Astrocyte (in vitro differentiated cells and primary cell): ENCODE data around the gene ACHE. TPM values are rescaled to one million over a fixed set of nuclear protein-coding genes. Genes with fewer than 3 reads are reported as not detected.

Experiments
- DNase-seq: peaks from one replicate; pipeline ENCODE4 v3.0.0-alpha.2; 2010; ENCODE audit warnings: low read depth
- FAIRE-seq: peaks from 2 replicates; lab custom pipeline; 2011; peaks lifted over from hg19 to GRCh38; lab: Jason Lieb, UNC
- H2AFZ ChIP-seq: 2 replicates; pipeline ENCODE4 v1.6.0; 2012; ENCODE audit warnings: low read depth, low read length, inconsistent platforms
- H3K27ac ChIP-seq: 2 replicates; pipeline ENCODE4 v1.5.1; 2011; ENCODE audit warnings: low read depth, low read length, inconsistent platforms
- H3K27me3 ChIP-seq: 2 replicates; pipeline ENCODE4 v1.6.0; 2011; ENCODE audit warnings: low read length, inconsistent platforms; ENCODE audit not compliant: insufficient read depth
- H3K36me3 ChIP-seq: 2 replicates; pipeline ENCODE4 v1.5.1; 2011; ENCODE audit warnings: low read length, inconsistent platforms; ENCODE audit not compliant: insufficient read depth
- H3K4me1 ChIP-seq: 2 replicates; pipeline ENCODE4 v1.5.1; 2011; ENCODE audit warnings: low read length, inconsistent platforms; ENCODE audit not compliant: insufficient read depth
- H3K4me2 ChIP-seq: 2 replicates; pipeline ENCODE4 v1.6.0; 2012; ENCODE audit warnings: low read length, inconsistent platforms
- H3K4me3 ChIP-seq: 2 replicates; pipeline ENCODE4 v1.5.1; 2011; ENCODE audit warnings: low read depth, mild to moderate bottlenecking, low read length, inconsistent platforms; ENCODE audit not compliant: insufficient read depth
- H3K79me2 ChIP-seq: 2 replicates; pipeline ENCODE4 v1.6.0; 2012; ENCODE audit warnings: mild to moderate bottlenecking, low read length, inconsistent platforms; ENCODE audit not compliant: insufficient read depth
- H3K9ac ChIP-seq: 2 replicates; pipeline ENCODE4 v1.6.0; 2012; ENCODE audit warnings: mild to moderate bottlenecking, low read length, inconsistent platforms
- H3K9me3 ChIP-seq: 2 replicates; pipeline ENCODE4 v1.5.1; 2012; ENCODE audit warnings: low read depth, mild to moderate bottlenecking, low read length, inconsistent platforms; ENCODE audit not compliant: insufficient read depth
- H4K20me1 ChIP-seq: 2 replicates; pipeline ENCODE4 v1.6.0; 2012; ENCODE audit warnings: low read length, inconsistent platforms; ENCODE audit not compliant: insufficient read depth
- H3K27ac Mint-ChIP-seq: one replicate; pipeline ENCODE4 v1.8.0; 2021; ENCODE audit warnings: mild to moderate bottlenecking, mixed read lengths; ENCODE audit not compliant: unreplicated experiment
- H3K27me3 Mint-ChIP-seq: one replicate; pipeline ENCODE4 v1.8.0; 2021; ENCODE audit warnings: low read depth, mixed read lengths; ENCODE audit not compliant: unreplicated experiment
- H3K36me3 Mint-ChIP-seq: one replicate; pipeline ENCODE4 v1.8.0; 2021; ENCODE audit warnings: low read depth, mixed read lengths; ENCODE audit not compliant: unreplicated experiment
- H3K4me1 Mint-ChIP-seq: one replicate; pipeline ENCODE4 v1.8.0; 2021; ENCODE audit warnings: low read depth, mixed read lengths; ENCODE audit not compliant: unreplicated experiment
- H3K4me3 Mint-ChIP-seq: one replicate; pipeline ENCODE4 v1.8.0; 2021; ENCODE audit warnings: mild to moderate bottlenecking, moderate library complexity, mixed read lengths; ENCODE audit not compliant: unreplicated experiment
- H3K9me3 Mint-ChIP-seq: one replicate; pipeline ENCODE4 v1.8.0; 2021; ENCODE audit warnings: mild to moderate bottlenecking, mixed read lengths; ENCODE audit not compliant: unreplicated experiment
- CTCF ChIP-seq: IDR thresholded peaks from 2 replicates; pipeline ENCODE4 v1.5.1; 2011; ENCODE audit warnings: low read depth, mild to moderate bottlenecking, inconsistent platforms, low read length, moderate library complexity; ENCODE audit not compliant: insufficient read depth
- EZH2 ChIP-seq: IDR thresholded peaks from 2 replicates; pipeline ENCODE4 v1.6.1; 2012; ENCODE audit warnings: mild to moderate bottlenecking, low read length, inconsistent platforms; ENCODE audit not compliant: insufficient read depth
- total RNA-seq: library from RNA; stranded (reverse); gene quantifications from 2 replicates; pipeline ENCODE4 v1.2.1, GENCODE V29; 2021

ACHE gene
- total RNA-seq, 1 donor from 2014 or later: 18.9 TPM

- Mint-ChIP-seq H3K27ac (no peak overlapping the region), H3K4me3 (peak overlapping the region; percentile 47), H3K9me3 (peaks cover 1% of the 10 kb centered on the region), H3K27me3 (no peaks in the 10 kb centered on the region), H3K4me1 (peaks cover 6% of the 10 kb centered on the region), H3K36me3 (peaks cover 23% of the 10 kb centered on the region)
- Histone ChIP-seq H4K20me1 (peaks cover 82% of the 10 kb centered on the region), H3K4me3 (no peak overlapping the region), H3K9me3 (no peaks in the 10 kb centered on the region), H2AFZ (no peak overlapping the region), H3K27ac (no peak overlapping the region), H3K4me2 (peak overlapping the region; percentile 37), H3K9ac (peak overlapping the region; percentile 43), H3K27me3 (no peaks in the 10 kb centered on the region), H3K79me2 (peaks cover 91% of the 10 kb centered on the region), H3K36me3 (peaks cover 35% of the 10 kb centered on the region), H3K4me1 (peaks cover 12% of the 10 kb centered on the region)
- TF ChIP-seq CTCF (no peak), EZH2 (no peak)
- no peak for DNase-seq
- no peak for FAIRE-seq
Observed at GRCh38 chr7:100879685-100880261, 15.9 kb downstream of the ACHE start.

- DNase-seq (no peak), FAIRE-seq (no peak)
- no peak overlapping the region for H3K27ac ChIP-seq
- Mint-ChIP-seq H3K4me1 (peaks cover 6% of the 10 kb centered on the region), H3K4me3 (peak overlapping the region; percentile 68), H3K27me3 (no peaks in the 10 kb centered on the region), H3K36me3 (peaks cover 26% of the 10 kb centered on the region), H3K27ac (peak overlapping the region; percentile 41), H3K9me3 (peaks cover 1% of the 10 kb centered on the region)
- no peaks in the 10 kb centered on the region for H3K27me3 ChIP-seq
- H3K4me3 ChIP-seq: no peak overlapping the region
- H2AFZ ChIP-seq: no peak overlapping the region
- no peak overlapping the region for H3K4me2 ChIP-seq
- H3K36me3 ChIP-seq: peaks cover 39% of the 10 kb centered on the region
- TF ChIP-seq CTCF (no peak), EZH2 (no peak)
- no peak overlapping the region for H3K9ac ChIP-seq
- H3K9me3 ChIP-seq: no peaks in the 10 kb centered on the region
- H3K79me2 ChIP-seq: peaks cover 91% of the 10 kb centered on the region
- H3K4me1 ChIP-seq: peaks cover 19% of the 10 kb centered on the region
- H4K20me1 ChIP-seq: peaks cover 72% of the 10 kb centered on the region
Observed at GRCh38 chr7:100878685-100879084, 17.0 kb downstream of the ACHE start.

- Mint-ChIP-seq H3K4me1 (peaks cover 6% of the 10 kb centered on the region), H3K27ac (no peak overlapping the region), H3K36me3 (peaks cover 25% of the 10 kb centered on the region), H3K27me3 (no peaks in the 10 kb centered on the region), H3K4me3 (peak overlapping the region; percentile 70), H3K9me3 (peaks cover 1% of the 10 kb centered on the region)
- Histone ChIP-seq H3K9ac (no peak overlapping the region), H3K36me3 (peaks cover 38% of the 10 kb centered on the region), H2AFZ (no peak overlapping the region), H4K20me1 (peaks cover 65% of the 10 kb centered on the region), H3K4me1 (peaks cover 19% of the 10 kb centered on the region), H3K27ac (no peak overlapping the region), H3K4me2 (peak overlapping the region; percentile 54), H3K4me3 (no peak overlapping the region), H3K27me3 (no peaks in the 10 kb centered on the region), H3K79me2 (peaks cover 84% of the 10 kb centered on the region), H3K9me3 (no peaks in the 10 kb centered on the region)
- FAIRE-seq (no peak), DNase-seq (no peak)
- no peak for TF ChIP-seq CTCF
- no peak for TF ChIP-seq EZH2
Observed at GRCh38 chr7:100878013-100878412, 17.7 kb downstream of the ACHE start.
